H9 (cell line): ENCODE results near the gene AHI1. TPM values are rescaled to one million over a fixed set of nuclear protein-coding genes. Genes with fewer than 3 reads are reported as not detected.
A peak's percentile ranks its signal among the peaks of the same experiment; 100 is the strongest.

Experiments
- DNase-seq: peaks from one replicate; pipeline ENCODE4 v3.0.0-alpha.2; 2017
- H2AFZ ChIP-seq: one replicate; pipeline ENCODE4 v1.6.1; 2013; ENCODE audit warnings: mild to moderate bottlenecking, low read length, control low read depth, moderate library complexity
- H2AK5ac ChIP-seq: 2 replicates; pipeline ENCODE4 v1.6.1; 2013; ENCODE audit warnings: low read length, control low read depth, mixed read lengths; ENCODE audit not compliant: insufficient read length
- H2BK120ac ChIP-seq: one replicate; pipeline ENCODE4 v1.6.1; 2013; ENCODE audit warnings: low read depth, mild to moderate bottlenecking, low read length, control low read depth, inconsistent platforms; ENCODE audit not compliant: poor library complexity, severe bottlenecking
- H2BK12ac ChIP-seq: 2 replicates; pipeline ENCODE4 v1.6.1; 2013; ENCODE audit warnings: low read length, control low read depth, mixed read lengths, low read depth; ENCODE audit not compliant: insufficient read length
- H2BK15ac ChIP-seq: 2 replicates; pipeline ENCODE4 v1.6.1; 2013; ENCODE audit warnings: low read depth, low read length, control low read depth
- H2BK20ac ChIP-seq: one replicate; pipeline ENCODE4 v1.6.1; 2013; ENCODE audit warnings: low read depth, mild to moderate bottlenecking, low read length, control low read depth, inconsistent platforms; ENCODE audit not compliant: poor library complexity, severe bottlenecking
- H2BK5ac ChIP-seq: 2 replicates; pipeline ENCODE4 v1.6.1; 2013; ENCODE audit warnings: low read length, control low read depth, mixed read lengths; ENCODE audit not compliant: insufficient read length
- H3K14ac ChIP-seq: 2 replicates; pipeline ENCODE4 v1.6.1; 2013; ENCODE audit warnings: low read length, control low read depth; ENCODE audit not compliant: insufficient read depth
- H3K18ac ChIP-seq: 2 replicates; pipeline ENCODE4 v1.6.1; 2013; ENCODE audit warnings: low read depth, mild to moderate bottlenecking, mixed read lengths, low read length, control low read depth; ENCODE audit not compliant: insufficient read length
- H3K23ac ChIP-seq: 2 replicates; pipeline ENCODE4 v1.6.1; 2013; ENCODE audit warnings: low read length, control low read depth, mixed read lengths, low read depth; ENCODE audit not compliant: insufficient read length
- H3K23me2 ChIP-seq: 2 replicates; pipeline ENCODE4 v1.6.1; 2013; ENCODE audit warnings: low read depth, mild to moderate bottlenecking, mixed read lengths, low read length, control low read depth; ENCODE audit not compliant: insufficient read length, poor library complexity, severe bottlenecking
- H3K27ac ChIP-seq: 2 replicates; pipeline ENCODE4 v1.5.1; 2013; ENCODE audit warnings: low read length, control low read depth, mixed read lengths, low read depth; ENCODE audit not compliant: insufficient read length
- H3K27me3 ChIP-seq: 2 replicates; pipeline ENCODE4 v1.6.1; 2013; ENCODE audit warnings: low read length, control low read depth, inconsistent platforms; ENCODE audit not compliant: insufficient read depth
- H3K4ac ChIP-seq: 2 replicates; pipeline ENCODE4 v1.6.1; 2013; ENCODE audit warnings: low read depth, mild to moderate bottlenecking, control low read depth, inconsistent platforms, low read length, moderate library complexity
- H3K4me1 ChIP-seq: 2 replicates; pipeline ENCODE4 v1.6.1; 2013; ENCODE audit warnings: low read length, control low read depth, inconsistent platforms; ENCODE audit not compliant: insufficient read depth
- H3K4me2 ChIP-seq: 2 replicates; pipeline ENCODE4 v1.6.1; 2013; ENCODE audit warnings: low read length, control low read depth, mixed read lengths; ENCODE audit not compliant: insufficient read length, insufficient read depth
- H3K56ac ChIP-seq: 2 replicates; pipeline ENCODE4 v1.6.1; 2013; ENCODE audit warnings: low read depth, mild to moderate bottlenecking, mixed read lengths, low read length, control low read depth; ENCODE audit not compliant: insufficient read length
- H3K79me1 ChIP-seq: 2 replicates; pipeline ENCODE4 v1.6.1; 2013; ENCODE audit warnings: low read depth, mild to moderate bottlenecking, moderate library complexity, low read length, control low read depth, inconsistent platforms; ENCODE audit not compliant: insufficient read depth, poor library complexity, severe bottlenecking
- H3K79me2 ChIP-seq: 2 replicates; pipeline ENCODE4 v1.6.1; 2013; ENCODE audit warnings: low read length, control low read depth, inconsistent platforms; ENCODE audit not compliant: insufficient read depth
- H3K9ac ChIP-seq: 2 replicates; pipeline ENCODE4 v1.6.1; 2013; ENCODE audit warnings: low read length, control low read depth, mixed read lengths; ENCODE audit not compliant: insufficient read length; ENCODE audit errors: extremely low read depth
- H3K9me3 ChIP-seq: one replicate; pipeline ENCODE4 v1.6.1; 2013; ENCODE audit warnings: low read depth, low read length, inconsistent platforms; ENCODE audit not compliant: control insufficient read depth
- H3T11ph ChIP-seq: one replicate; pipeline ENCODE4 v1.6.1; 2013; ENCODE audit warnings: mild to moderate bottlenecking, low read length, control low read depth, inconsistent platforms
- H4K20me1 ChIP-seq: one replicate; pipeline ENCODE4 v1.6.1; 2013; ENCODE audit not compliant: control insufficient read depth, insufficient read length, insufficient read depth
- H4K5ac ChIP-seq: 2 replicates; pipeline ENCODE4 v1.6.1; 2013; ENCODE audit warnings: low read depth, mild to moderate bottlenecking, mixed read lengths, low read length, control low read depth; ENCODE audit not compliant: insufficient read length
- H4K8ac ChIP-seq: replicated peaks from 2 replicates; pipeline ENCODE4 v1.6.1; 2013; ENCODE audit warnings: low read length, control low read depth, mixed read lengths, low read depth; ENCODE audit not compliant: insufficient read length
- H4K91ac ChIP-seq: 2 replicates; pipeline ENCODE4 v1.6.1; 2013; ENCODE audit warnings: low read depth, mild to moderate bottlenecking, moderate library complexity, mixed read lengths, low read length, control low read depth; ENCODE audit not compliant: insufficient read length
- H3K27ac Mint-ChIP-seq, 3 experiments: 2 replicates in 2 of 3; 3 replicates in 1 of 3; pipeline ENCODE4 v1.8.0; 2020 to 2021; ENCODE audit warnings: mixed read lengths in 3 of 3, mild to moderate bottlenecking in 1 of 3, moderate library complexity in 1 of 3
- H3K27me3 Mint-ChIP-seq: 2 replicates; pipeline ENCODE4 v1.8.0; 2021; ENCODE audit warnings: low read depth, mild to moderate bottlenecking, moderate library complexity, mixed read lengths
- H3K36me3 Mint-ChIP-seq, 3 experiments: 2 replicates in 2 of 3; 3 replicates in 1 of 3; pipeline ENCODE4 v1.8.0; 2020 to 2021; ENCODE audit warnings: low read depth in 3 of 3, mixed read lengths in 3 of 3; ENCODE audit not compliant: insufficient read depth in 1 of 3
- H3K4me1 Mint-ChIP-seq, 2 experiments: 2 replicates each; pipeline ENCODE4 v1.8.0; 2020; ENCODE audit warnings: mixed read lengths in 2 of 2
- H3K4me3 Mint-ChIP-seq, 2 experiments: 2 replicates in 1 of 2; 3 replicates in 1 of 2; pipeline ENCODE4 v1.8.0; 2020 to 2021; ENCODE audit warnings: mild to moderate bottlenecking in 2 of 2, mixed read lengths in 2 of 2, moderate library complexity in 1 of 2
- H3K9me3 Mint-ChIP-seq, 2 experiments: 2 replicates in 1 of 2; 3 replicates in 1 of 2; pipeline ENCODE4 v1.8.0; 2020; ENCODE audit warnings: mild to moderate bottlenecking in 2 of 2, mixed read lengths in 2 of 2, moderate library complexity in 1 of 2
- CTCF ChIP-seq: fragments of 200-600 bp; sonication (generic); conservative IDR thresholded peaks from 3 replicates; pipeline ENCODE4 v1.8.0; 2021; ENCODE audit warnings: antibody characterized with exemption, mild to moderate bottlenecking
- WGBS: extraction: QIAGEN DNeasy Blood & Tissue Kit; methylation state at CpG from one replicate; pipeline ENCODE4 v1.1.7; 2013; ENCODE audit warnings: missing lambda C conversion rate, low lambda C conversion rate, mixed read lengths; ENCODE audit not compliant: insufficient read length; ENCODE audit errors: extremely low coverage; 5-methylcytosine and 5-hydroxymethylcytosine counted together
- total RNA-seq: library from RNA; stranded (reverse); gene quantifications from 2 replicates; pipeline ENCODE4 v1.2.1, GENCODE V29; 2021

AHI1 gene
- total RNA-seq, 1 experiment from 2014 or later: 9.9 TPM

- H3K14ac ChIP-seq: no peak overlapping the region; the same call in 1 of the 2 replicates
- H3K79me2 ChIP-seq: no peaks in the 10 kb centered on the region
- H2BK120ac ChIP-seq: no peak overlapping the region
- no peak overlapping the region for H2BK5ac ChIP-seq
- H3K23me2 ChIP-seq: no peaks in the 10 kb centered on the region
- H2AFZ ChIP-seq: peak overlapping the region; percentile 69
- H2BK20ac ChIP-seq: no peak overlapping the region
- H3K27me3 ChIP-seq: no peaks in the 10 kb centered on the region; the same call in 1 of the 2 replicates
- H2BK15ac ChIP-seq: no peak overlapping the region
- no peak overlapping the region for H4K5ac ChIP-seq
- H3K9ac ChIP-seq: no peak overlapping the region
- H3K56ac ChIP-seq: no peak overlapping the region
- peaks cover 6% of the 10 kb centered on the region; the same call in 1 of the 2 replicates for H3K4me1 ChIP-seq
- no peak overlapping the region for H3T11ph ChIP-seq
- Mint-ChIP-seq H3K9me3 (no peaks in the 10 kb centered on the region; a peak in 1 of 5 replicates), H3K4me1 (peaks cover 19 to 22% of the 10 kb centered on the region in 2 experiments), H3K27ac (no peak overlapping the region; a peak in 1 of 7 replicates), H3K4me3 (no peak overlapping the region), H3K27me3 (no peaks in the 10 kb centered on the region), H3K36me3 (peaks cover 0 to 8% (median 0%) of the 10 kb centered on the region in 3 experiments; a peak in 2 of 7 replicates)
- H4K91ac ChIP-seq: no peak overlapping the region
- H3K18ac ChIP-seq: peak overlapping the region; percentile 38
- WGBS: no CpG with 5 or more reads among the region's 7 CpGs
- no peaks in the 10 kb centered on the region for H4K20me1 ChIP-seq
- no peaks in the 10 kb centered on the region for H3K79me1 ChIP-seq
- peak overlapping the region; percentile 62 for H2BK12ac ChIP-seq
- no peak overlapping the region for H3K23ac ChIP-seq
- no peak overlapping the region for H3K4ac ChIP-seq
- DNase-seq: no peak
- H4K8ac ChIP-seq: no peak overlapping the region
- H2AK5ac ChIP-seq: no peak overlapping the region
- no peak for TF ChIP-seq CTCF
- H3K9me3 ChIP-seq: no peaks in the 10 kb centered on the region
- no peak overlapping the region for H3K4me2 ChIP-seq
- H3K27ac ChIP-seq: no peak overlapping the region
Observed at GRCh38 chr6:135243871-135244796, 253.4 kb downstream of the AHI1 start.
